DMS153 treated with DMSO at 0.1 percent for 48 hours (cell line): ENCODE data around the gene SMAGP.
A peak's percentile ranks its signal among the peaks of the same experiment; 100 is the strongest.
"Not testable (repeated sequence)": the region's sequence is repeated elsewhere in the genome, so short reads cannot be mapped to it uniquely, and the experiment has no call there.

Experiments
- DNase-seq: peaks from one replicate; lab custom pipeline; 2025; ENCODE audit not compliant: unreplicated experiment; lab: John Stamatoyannopoulos, UW

The SMAGP gene

GRCh38 chr12:51265024-51265423 is 5.2 kb downstream of the SMAGP start:
- no peak for DNase-seq

GRCh38 chr12:51264297-51264696 is 5.9 kb downstream of the SMAGP start:
- no peak for DNase-seq

- DNase-seq: no peak
Observed at GRCh38 chr12:51263341-51263740, 6.9 kb downstream of the SMAGP start.

DNA sequence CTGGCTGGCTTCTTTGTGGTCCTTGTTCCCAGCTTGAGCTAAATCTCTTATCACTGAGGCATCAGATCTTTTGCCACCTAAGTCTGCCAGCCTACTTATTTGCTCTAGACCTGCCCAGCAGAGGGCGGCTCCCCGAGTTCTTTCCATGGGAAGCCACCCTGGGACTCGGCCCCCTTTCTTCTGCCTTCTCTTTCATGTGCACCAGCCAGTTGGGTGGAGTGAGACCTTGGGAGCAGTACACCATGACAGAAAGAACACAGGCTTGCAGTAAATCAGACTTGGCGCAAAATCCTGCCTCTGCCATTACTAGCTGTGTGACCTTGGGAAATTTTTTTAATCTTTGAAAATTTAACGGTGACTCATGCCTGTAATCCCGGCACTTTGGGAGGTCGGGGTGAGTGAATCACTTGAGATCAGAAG is 7.4 kb downstream of the SMAGP start:
- no peak for DNase-seq

GRCh38 chr12:51259600-51259999 is 10.6 kb downstream of the SMAGP start:
- DNase-seq: not testable (repeated sequence)

GRCh38 chr12:51254536-51254935 is 15.7 kb downstream of the SMAGP start:
- DNase-seq: no peak

DNA sequence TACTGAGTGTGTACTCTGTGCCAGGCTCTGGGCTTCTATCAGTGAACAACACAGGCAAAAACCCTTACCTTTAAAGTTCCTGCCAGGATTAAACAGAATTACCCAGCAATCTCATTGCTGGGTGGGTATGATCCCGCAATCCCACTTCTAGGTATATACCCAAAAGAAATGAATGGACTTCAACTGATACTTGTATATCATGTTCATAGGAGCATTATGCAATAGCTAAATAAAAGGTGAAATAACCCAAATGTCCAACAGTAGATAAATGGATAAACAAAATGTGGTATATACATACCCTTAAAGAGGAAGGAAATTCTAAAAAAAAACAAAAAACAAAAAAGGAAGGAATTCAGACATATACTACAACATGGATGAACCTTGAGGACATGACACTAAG is 16.9 kb downstream of the SMAGP start:
- no peak for DNase-seq

GRCh38 chr12:51247523-51248206 is 22.6 kb downstream of the SMAGP start:
- peak; percentile 18 for DNase-seq

GRCh38 chr12:51246254-51246853 is 23.9 kb downstream of the SMAGP start:
- no peak for DNase-seq

DNA sequence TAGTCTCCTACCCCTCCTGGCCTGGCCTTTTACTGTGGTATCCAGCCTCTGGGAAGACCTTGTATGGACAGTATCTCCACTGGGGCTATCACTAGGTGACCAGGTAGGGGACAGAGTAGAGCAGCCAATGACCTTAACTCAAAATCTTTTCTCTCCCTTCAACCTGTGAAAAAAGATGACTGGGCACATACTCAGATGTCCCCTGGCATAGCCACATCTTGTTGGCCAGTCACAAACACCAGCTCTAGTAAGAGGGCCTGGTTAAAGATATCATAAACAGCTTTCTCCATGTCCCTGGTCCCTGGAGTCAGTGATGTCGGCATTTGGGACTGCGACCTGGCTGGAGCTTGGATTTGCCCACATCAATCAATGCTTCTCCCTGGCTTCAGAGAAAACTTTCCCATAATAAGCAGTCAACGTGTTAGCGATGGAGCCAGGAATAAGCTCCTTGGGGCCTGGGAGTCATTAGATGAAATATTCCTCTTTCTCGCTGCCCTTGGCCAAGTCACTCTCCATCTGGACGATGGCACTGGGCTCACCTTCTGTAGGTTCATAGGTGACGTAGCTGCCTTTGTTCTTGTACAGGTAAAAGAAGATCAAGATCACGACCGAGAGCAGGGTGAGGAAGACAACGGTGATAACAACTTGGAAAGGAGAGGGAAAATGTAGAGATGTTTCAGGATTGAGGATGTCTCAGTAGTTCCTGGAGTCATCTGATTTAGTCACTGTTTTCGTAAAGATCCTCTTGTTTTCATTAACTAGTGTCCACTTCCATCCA is 24.6 kb downstream of the SMAGP start:
- DNase-seq: no peak

- no peak for DNase-seq
Observed at GRCh38 chr12:51244269-51244668, 25.9 kb downstream of the SMAGP start.

DNA sequence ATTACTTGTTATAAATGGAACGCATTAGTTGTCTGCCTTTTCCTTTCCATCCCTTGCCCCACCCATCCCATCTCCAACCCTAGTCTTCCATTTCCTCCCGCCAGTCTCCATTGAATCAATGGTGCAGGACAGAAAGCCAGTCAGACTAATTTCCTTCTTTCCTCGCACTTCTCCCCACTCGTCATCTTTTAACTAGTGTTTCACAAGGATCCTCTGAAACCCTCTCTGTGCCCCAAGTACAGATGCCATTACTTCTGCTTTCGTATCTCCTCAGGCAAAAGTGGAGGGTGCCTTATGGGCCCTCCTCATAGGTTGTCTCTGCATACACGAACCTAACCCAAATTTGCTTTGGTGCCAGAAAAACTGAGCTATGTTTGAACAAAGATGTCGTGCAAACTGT is 27.3 kb downstream of the SMAGP start:
- no peak for DNase-seq

DNA sequence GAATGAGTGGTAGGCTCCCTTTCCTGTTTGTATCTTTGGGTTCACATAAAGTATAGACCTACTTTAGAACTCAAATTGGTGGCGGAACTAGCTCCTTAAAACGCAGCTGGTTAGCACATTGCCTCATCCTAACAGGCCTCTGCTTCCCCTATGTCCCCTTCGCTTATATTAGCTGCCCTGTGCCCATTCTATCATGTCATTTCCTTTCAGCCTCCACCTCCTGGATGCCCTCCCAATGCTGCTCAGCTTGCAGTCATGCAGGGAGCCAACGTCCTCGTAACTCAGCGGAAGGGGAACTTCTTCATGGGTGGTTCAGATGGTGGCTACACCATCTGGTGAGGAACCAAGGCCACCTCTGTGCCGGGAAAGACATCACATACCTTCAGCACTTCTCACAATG is 28.1 kb downstream of the SMAGP start:
- no peak for DNase-seq

DNA sequence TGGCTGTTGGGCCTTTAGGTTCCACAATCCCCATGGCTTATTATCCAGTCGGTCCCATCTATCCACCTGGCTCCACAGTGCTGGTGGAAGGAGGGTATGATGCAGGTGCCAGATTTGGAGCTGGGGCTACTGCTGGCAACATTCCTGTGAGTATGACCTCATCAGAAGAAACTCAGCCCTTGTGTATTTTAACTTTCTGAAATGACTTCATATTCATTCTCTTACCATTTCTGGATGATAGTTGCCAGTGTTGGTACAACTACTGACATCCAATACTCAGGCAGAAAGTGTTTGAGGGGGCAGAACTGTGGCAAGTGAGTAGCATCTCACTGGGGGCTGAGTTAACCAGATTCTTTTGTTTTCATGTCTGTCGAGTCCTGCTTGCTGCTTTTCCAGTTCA is 29.2 kb downstream of the SMAGP start:
- no peak for DNase-seq

DNA sequence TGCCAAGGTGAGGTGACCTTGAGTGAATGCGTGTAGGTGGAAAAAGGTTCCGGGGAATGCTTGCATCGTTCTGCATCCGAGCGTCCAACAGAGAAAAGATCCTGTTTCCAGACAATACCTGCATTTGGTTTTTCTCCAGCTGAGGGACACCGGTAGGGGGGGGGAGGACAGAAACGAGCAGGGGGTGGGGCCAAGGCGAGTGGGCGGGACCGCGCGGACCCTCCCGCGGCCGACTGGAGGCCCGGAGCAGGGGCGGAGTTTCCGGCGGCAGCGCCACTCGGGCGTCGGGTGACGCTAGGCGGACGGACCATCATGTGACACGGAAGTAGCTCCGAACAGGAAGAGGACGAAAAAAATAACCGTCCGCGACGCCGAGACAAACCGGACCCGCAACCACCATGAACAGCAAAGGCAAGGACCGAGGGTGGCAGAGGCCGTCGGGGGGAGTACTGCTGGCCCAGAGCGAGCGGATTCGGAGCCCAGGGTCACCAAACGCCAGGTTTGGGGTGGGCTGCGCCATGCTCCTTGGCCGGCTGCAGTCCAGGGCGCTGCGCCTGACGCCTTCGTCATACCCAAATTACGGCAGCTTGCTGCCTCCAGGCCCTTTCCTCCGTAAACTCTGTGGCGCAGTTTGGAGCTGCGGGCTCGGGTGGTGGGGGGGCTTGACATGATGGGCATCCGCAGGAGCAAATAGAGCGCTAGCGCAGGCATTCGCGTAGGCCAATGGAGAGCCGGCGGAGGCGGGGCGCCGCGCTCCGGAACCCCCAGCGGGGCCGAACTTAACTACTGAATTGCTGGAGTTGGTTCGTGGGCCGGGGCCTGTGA is 31.5 kb downstream of the SMAGP start, which contains the start of gene DAZAP2:
Gene DAZAP2 (plus strand): TSS at position 317 of the 825 bp plus-strand sequence. CDS start 82 bp downstream, at position 399.
- peak; percentile 83 for DNase-seq

DNA sequence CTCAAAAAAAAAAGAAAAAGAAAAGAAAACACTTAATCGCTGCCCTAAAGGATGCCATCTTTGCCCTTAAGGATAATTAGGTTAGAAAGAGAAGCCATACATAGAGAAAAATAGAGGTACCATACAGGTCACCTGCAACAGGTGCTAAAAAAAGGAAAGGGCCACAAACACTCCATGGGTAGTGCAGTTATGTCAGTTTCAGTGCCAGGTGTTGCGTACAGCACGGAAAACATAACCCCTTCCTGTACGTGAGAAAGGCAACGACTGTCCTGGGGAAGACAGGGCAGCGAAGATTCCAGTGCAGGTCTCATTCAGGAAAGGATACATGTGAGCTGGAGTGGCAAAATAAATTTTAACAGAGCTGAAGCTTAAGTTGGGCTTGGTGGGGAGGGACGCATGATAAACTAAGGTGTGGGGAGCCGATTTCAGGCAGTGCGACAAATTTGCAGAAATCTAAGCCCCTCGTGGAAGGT is 32.1 kb downstream of the SMAGP start:
- DNase-seq: no peak

GRCh38 chr12:51234530-51234929 is 35.7 kb downstream of the SMAGP start:
- no peak for DNase-seq

DNA sequence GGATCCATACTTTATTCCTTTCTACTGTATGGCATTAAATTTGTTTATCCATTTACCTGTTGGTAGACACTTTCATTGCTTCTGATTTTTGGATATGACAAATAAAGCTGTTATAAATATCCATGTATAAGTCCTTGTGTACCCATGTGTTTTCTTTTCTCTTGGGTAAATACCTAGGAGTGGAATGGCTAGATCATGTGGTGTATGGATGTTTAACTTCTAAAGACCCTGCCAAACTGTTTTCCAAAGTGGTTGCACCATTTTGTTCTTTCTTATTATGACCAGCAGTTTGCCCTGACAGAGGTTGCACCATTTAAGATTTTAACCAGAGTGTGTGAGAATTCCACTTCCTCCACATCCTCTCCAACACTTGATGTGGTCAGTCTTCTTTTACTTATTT is 37.6 kb downstream of the SMAGP start:
- no peak for DNase-seq

DNA sequence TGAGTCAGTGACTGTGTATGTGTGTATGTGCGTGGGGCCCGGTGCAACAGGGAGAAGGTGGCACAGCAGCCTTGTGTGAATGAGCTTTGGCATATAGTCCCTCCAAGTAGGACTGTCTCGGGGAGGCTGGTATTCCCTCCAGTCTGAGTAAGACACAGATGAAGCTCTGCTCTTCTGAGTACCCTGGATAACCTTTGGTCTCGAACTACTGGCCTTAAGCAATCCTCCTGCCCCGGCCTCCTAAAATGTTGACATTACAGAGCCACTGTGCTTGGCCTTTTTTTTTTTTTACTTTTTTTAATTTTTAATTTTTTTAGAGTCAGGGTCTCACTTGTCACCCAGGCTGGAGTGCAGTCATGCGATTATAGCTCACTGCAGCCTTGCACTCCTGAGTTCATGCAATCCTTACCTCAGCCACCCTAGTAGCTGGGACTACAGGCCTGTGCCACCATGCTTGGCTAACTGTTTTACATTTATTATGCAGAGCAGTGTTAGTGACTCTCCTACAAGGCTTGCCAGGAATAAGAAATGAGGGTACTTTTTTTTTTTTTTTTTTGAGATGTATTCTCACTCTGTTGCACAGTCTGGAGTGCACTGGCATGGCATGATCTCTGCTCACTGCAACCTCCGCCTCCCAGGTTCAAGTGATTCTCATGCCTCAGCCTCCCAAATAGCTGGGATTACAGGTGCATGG is 41.0 kb downstream of the SMAGP start:
- no peak for DNase-seq

- no peak for DNase-seq
Observed at GRCh38 chr12:51227962-51228361, 42.3 kb downstream of the SMAGP start.
